ENCODE results near the gene UTP14C.
"Not testable (repeated sequence)": the region's sequence is repeated elsewhere in the genome, so short reads cannot be mapped to it uniquely, and the experiment has no call there.

Gene UTP14C

GRCh38 chr13:52024481-52024880 lies at the start of gene UTP14C:
Gene UTP14C, plus strand, starts transcription at chr13:52024691. Its CDS starts 4,114 bp downstream, at chr13:52028805.
- DNase-seq (ENCODE audit: low read depth in 2 of 2): no peak

GRCh38 chr13:51976423-51976822 lies 48.1 kb upstream of the UTP14C start:
- no peak for DNase-seq (ENCODE audit: low read depth in 2 of 2)

- DNase-seq (ENCODE audit: low read depth in 2 of 2): no peak
Observed at GRCh38 chr13:51976890-51977289, 47.6 kb upstream of the UTP14C start.

- DNase-seq (ENCODE audit: low read depth in 2 of 2): no peak
Observed at GRCh38 chr13:51977625-51978024, 46.9 kb upstream of the UTP14C start.

GRCh38 chr13:51978796-51979556 lies 45.5 kb upstream of the UTP14C start:
- no peak for DNase-seq (ENCODE audit: low read depth in 2 of 2)

- no peak for DNase-seq (ENCODE audit: low read depth in 2 of 2)
Observed at GRCh38 chr13:51980908-51981307, 43.6 kb upstream of the UTP14C start.

- no peak for DNase-seq (ENCODE audit: low read depth in 2 of 2)
Observed at GRCh38 chr13:51981355-51981754, 43.1 kb upstream of the UTP14C start.

- not testable (repeated sequence) for DNase-seq (ENCODE audit: low read depth in 2 of 2)
Observed at GRCh38 chr13:51983292-51983691, 41.2 kb upstream of the UTP14C start.

GRCh38 chr13:51984904-51985303 lies 39.6 kb upstream of the UTP14C start:
- not testable (repeated sequence) for DNase-seq (ENCODE audit: low read depth in 2 of 2)

- DNase-seq (ENCODE audit: low read depth in 2 of 2): no peak
Observed at GRCh38 chr13:51988988-51989618, 35.4 kb upstream of the UTP14C start.

- DNase-seq (ENCODE audit: low read depth in 2 of 2): no peak
Observed at GRCh38 chr13:51993713-51994112, 30.8 kb upstream of the UTP14C start.

GRCh38 chr13:51995677-51996551 lies 28.6 kb upstream of the UTP14C start:
- DNase-seq (ENCODE audit: low read depth in 2 of 2): no peak

GRCh38 chr13:51996641-51997040 lies 27.9 kb upstream of the UTP14C start:
- DNase-seq (ENCODE audit: low read depth in 2 of 2): no peak

GRCh38 chr13:51997186-51997585 lies 27.3 kb upstream of the UTP14C start:
- DNase-seq (ENCODE audit: low read depth in 2 of 2): no peak

- no peak for DNase-seq (ENCODE audit: low read depth in 2 of 2)
Observed at GRCh38 chr13:51997641-51998330, 26.7 kb upstream of the UTP14C start.

GRCh38 chr13:51998723-51999509 lies 25.6 kb upstream of the UTP14C start:
- no peak for DNase-seq (ENCODE audit: low read depth in 2 of 2)

- no peak for DNase-seq (ENCODE audit: low read depth in 2 of 2)
Observed at GRCh38 chr13:51999510-51999911, 25.0 kb upstream of the UTP14C start.

GRCh38 chr13:51999921-52000320 lies 24.6 kb upstream of the UTP14C start:
- no peak for DNase-seq (ENCODE audit: low read depth in 2 of 2)

- DNase-seq (ENCODE audit: low read depth in 2 of 2): no peak
Observed at GRCh38 chr13:52001120-52001731, 23.3 kb upstream of the UTP14C start.

GRCh38 chr13:52002361-52002760 lies 22.1 kb upstream of the UTP14C start:
- DNase-seq (ENCODE audit: low read depth in 2 of 2): no peak

GRCh38 chr13:52003541-52003940 lies 20.9 kb upstream of the UTP14C start:
- DNase-seq (ENCODE audit: low read depth in 2 of 2): no peak
